AG04450 (cell line): ENCODE data around the gene CD68. TPM values are rescaled to one million over a fixed set of nuclear protein-coding genes. Genes with fewer than 3 reads are reported as not detected.
A peak's percentile ranks its signal among the peaks of the same experiment; 100 is the strongest.

ENCODE experiments used
- CTCF ChIA-PET: fragments of 300-600, 350-600 bp; formaldehyde crosslinking; extraction: SDS; loops from one replicate; lab custom pipeline; 2022; ENCODE audit warnings: antibody characterized with exemption, inconsistent platforms; lab: Charles Lee
- POLR2A ChIA-PET: fragments of 350-600 bp; formaldehyde crosslinking; extraction: SDS; loops from one replicate; lab custom pipeline; 2021; ENCODE audit warnings: antibody characterized with exemption, inconsistent platforms; lab: Yijun Ruan, JAX
- DNase-seq: peaks from one replicate; pipeline ENCODE4 v3.0.0-alpha.2; 2011; ENCODE audit warnings: low read depth, low spot score
- H3K27ac ChIP-seq: one replicate; pipeline ENCODE4 v1.5.1; 2012; ENCODE audit warnings: low read depth, low read length, control low read depth
- H3K27me3 ChIP-seq: one replicate; pipeline ENCODE4 v1.6.0; 2012; ENCODE audit warnings: low read length; ENCODE audit not compliant: control insufficient read depth, insufficient read depth
- H3K4me3 ChIP-seq: 2 replicates; pipeline ENCODE4 v1.5.1; 2011; ENCODE audit warnings: mild to moderate bottlenecking, low read depth, low read length, control low read depth
- H3K9me3 ChIP-seq: 2 replicates; pipeline ENCODE4 v1.5.1; 2012; ENCODE audit warnings: low read length; ENCODE audit not compliant: control insufficient read depth, insufficient read depth
- CTCF ChIP-seq: IDR thresholded peaks from 2 replicates; pipeline ENCODE4 v1.5.1; 2011; ENCODE audit warnings: low read depth, low read length, control low read depth, inconsistent platforms
- polyA plus RNA-seq: library from polyadenylated mRNA; depleted of rRNA; stranded (reverse); fragments of >200 nt; gene quantifications from 2 replicates; pipeline ENCODE4 v1.2.3, GENCODE V29; 2011

Gene CD68
- polyA plus RNA-seq, 1 experiment: 34.1 TPM

DNA sequence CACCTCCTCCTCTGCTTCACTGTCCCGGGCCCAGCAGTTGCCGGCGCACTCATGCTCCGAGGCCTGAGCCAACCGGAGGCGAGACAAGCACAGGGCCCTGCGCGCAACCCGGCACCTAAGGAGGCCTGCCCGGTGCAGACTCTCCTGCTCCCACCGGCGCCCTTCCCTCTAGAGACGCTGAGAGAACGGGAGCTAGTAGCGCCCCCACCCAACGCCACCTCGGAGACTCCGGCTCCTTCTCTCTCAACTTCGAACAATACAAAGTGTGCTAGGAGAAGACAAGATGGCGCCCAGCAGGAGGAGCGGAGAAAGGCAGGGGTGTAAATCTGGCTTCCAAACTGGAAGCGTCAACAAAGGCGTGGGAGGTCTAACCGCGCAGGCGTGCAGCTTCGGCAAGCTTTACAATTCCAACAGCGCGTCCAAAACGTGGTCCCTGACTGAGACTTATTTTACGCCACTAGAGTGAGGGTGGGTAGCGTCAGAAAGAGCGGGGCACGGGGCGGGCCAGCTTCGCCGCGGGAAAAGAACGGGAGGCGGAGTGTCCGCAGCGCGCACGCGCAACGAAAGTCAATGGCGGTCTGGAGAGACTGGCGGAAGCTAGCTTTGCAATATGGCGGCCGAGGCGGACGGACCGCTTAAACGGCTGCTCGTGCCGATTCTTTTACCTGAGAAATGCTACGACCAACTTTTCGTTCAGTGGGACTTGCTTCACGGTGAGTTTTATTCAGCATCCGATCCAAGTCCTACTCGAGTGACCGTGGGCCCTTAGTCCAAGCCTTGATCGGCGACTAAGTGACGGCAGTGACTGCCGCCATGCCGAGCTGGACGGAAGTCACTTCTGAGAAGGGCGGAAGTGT is 4.0 kb downstream of the CD68 start, which contains the start of gene MPDU1:
MPDU1 (plus strand) TSS at position 600 of the 857 bp plus-strand sequence; CDS start at position 611, 11 bp downstream.
- peaks cover 8% of the 10 kb centered on the region; the same call in 1 of the 2 replicates for H3K9me3 ChIP-seq
- H3K27me3 ChIP-seq: no peaks in the 10 kb centered on the region
- peak; percentile 92 for DNase-seq
- POLR2A ChIA-PET: interaction anchor here (0.5 to 2.2 kb wide), 8 partner anchors 10 to 277 kb away, joined by 3 to 44 read pairs (median 4); partner anchors contain the start of genes NEURL4, SAT2 and TP53
- no peak; the same call in 1 of the 2 replicates for TF ChIP-seq CTCF
- CTCF ChIA-PET: interaction anchor here (1.0 kb wide), 2 partner anchors 23 to 104 kb away, joined by 4 to 7 read pairs; partner anchors contain the start of genes SENP3 and TP53
- H3K27ac ChIP-seq: peak within 1 kb of the TSS; percentile 97
- peak within 1 kb of the TSS; percentile 92 for H3K4me3 ChIP-seq

GRCh38 chr17:7586673-7587419 is 7.4 kb downstream of the CD68 start:
- TF ChIP-seq CTCF: peak; percentile 28; the same call in 1 of the 2 replicates
- POLR2A ChIA-PET: interaction anchor here (0.9 to 1.4 kb wide), 5 partner anchors 8 to 100 kb away, joined by 3 to 8 read pairs (median 4); partner anchors contain the start of gene CD68
- Histone ChIP-seq H3K9me3 (peaks cover 8% of the 10 kb centered on the region; the same call in 1 of the 2 replicates), H3K4me3 (no peak overlapping the region; the same call in 1 of the 2 replicates), H3K27me3 (no peaks in the 10 kb centered on the region), H3K27ac (peak overlapping the region; percentile 94)
- CTCF ChIA-PET: interaction anchor here (0.9 to 2.5 kb wide), 5 partner anchors 13 to 231 kb away, joined by 3 to 10 read pairs (median 5); partner anchors contain the start of genes SENP3, TP53 and WRAP53
- no peak for DNase-seq

GRCh38 chr17:7587420-7588151 is 8.1 kb downstream of the CD68 start:
- CTCF ChIA-PET: interaction anchor here (0.9 to 2.5 kb wide), 5 partner anchors 13 to 231 kb away, joined by 3 to 10 read pairs (median 5); partner anchors contain the start of genes SENP3, TP53 and WRAP53
- peak overlapping the region; percentile 17 for H3K4me3 ChIP-seq

More at GRCh38 chr17:7587420-7588151, 8.1 kb downstream of the CD68 start:
- POLR2A ChIA-PET: interaction anchor here (0.9 to 1.4 kb wide), 5 partner anchors 8 to 99 kb away, joined by 3 to 8 read pairs (median 4); partner anchors contain the start of gene CD68
- peaks cover 8% of the 10 kb centered on the region; the same call in 1 of the 2 replicates for H3K9me3 ChIP-seq
- no peaks in the 10 kb centered on the region for H3K27me3 ChIP-seq
- DNase-seq: peak; percentile 91
- peak overlapping the region; percentile 94 for H3K27ac ChIP-seq
- peak; percentile 26; the same call in 1 of the 2 replicates for TF ChIP-seq CTCF
